Fibroblast of pulmonary artery (primary cell): Measurements from ENCODE around the gene UCHL3.

Experiments
- DNase-seq: peaks from one replicate; pipeline ENCODE4 v3.0.0-alpha.2; 2010; ENCODE audit warnings: low read depth
- H3K4me3 ChIP-seq: replicated peaks from 2 replicates; pipeline ENCODE4 v1.5.1; 2011; ENCODE audit warnings: low read depth, mild to moderate bottlenecking, control low read depth, low read length, moderate library complexity
- CTCF ChIP-seq: IDR thresholded peaks from 2 replicates; pipeline ENCODE4 v1.5.1; 2011; ENCODE audit warnings: mild to moderate bottlenecking, control low read depth, low read length, inconsistent platforms; ENCODE audit errors: missing control alignments

The UCHL3 gene

GRCh38 chr13:75569576-75569975, 20.0 kb downstream of the UCHL3 start:
- no peak for DNase-seq
- no peak for TF ChIP-seq CTCF
- no peak overlapping the region for H3K4me3 ChIP-seq

GRCh38 chr13:75579529-75579928, 29.9 kb downstream of the UCHL3 start:
- no peak for TF ChIP-seq CTCF
- DNase-seq, result no peak
- no peak overlapping the region for H3K4me3 ChIP-seq

GRCh38 chr13:75581874-75582640, 32.5 kb downstream of the UCHL3 start:
- H3K4me3 ChIP-seq, result no peak overlapping the region
- no peak for DNase-seq
- no peak for TF ChIP-seq CTCF

- no peak for DNase-seq
- no peak for TF ChIP-seq CTCF
- no peak overlapping the region for H3K4me3 ChIP-seq
These were observed 33.5 kb downstream of the UCHL3 start for GRCh38 chr13:75583091-75583490.

- no peak overlapping the region for H3K4me3 ChIP-seq
- DNase-seq, result no peak
- TF ChIP-seq CTCF, result no peak
These were observed 35.6 kb downstream of the UCHL3 start for GRCh38 chr13:75585153-75585552.

- TF ChIP-seq CTCF, result no peak
- H3K4me3 ChIP-seq, result no peak overlapping the region
- DNase-seq, result peak; percentile 9
These were observed 38.1 kb downstream of the UCHL3 start for GRCh38 chr13:75587679-75588078.

GRCh38 chr13:75596657-75597182, 47.1 kb downstream of the UCHL3 start:
- DNase-seq, result no peak
- TF ChIP-seq CTCF, result no peak

More at GRCh38 chr13:75596657-75597182, 47.1 kb downstream of the UCHL3 start:
- no peak overlapping the region for H3K4me3 ChIP-seq
